HEK293T (cell line): Measurements from ENCODE around the gene CC2D1A.

Source experiments
- BHLHE40 ChIP-seq: fragments of 450-650 bp; IDR thresholded peaks from 2 replicates; pipeline ENCODE4 v1.6.1; 2016; ENCODE audit warnings: mild to moderate bottlenecking, moderate library complexity, borderline replicate concordance
- CTBP1 ChIP-seq: fragments of 450-650 bp; IDR thresholded peaks from 2 replicates; pipeline ENCODE4 v1.6.1; 2016; ENCODE audit warnings: borderline replicate concordance
- ELF4 ChIP-seq: fragments of 450-650 bp; IDR thresholded peaks from 2 replicates; pipeline ENCODE4 v1.6.1; 2017; ENCODE audit warnings: antibody characterized with exemption
- FOXK2 ChIP-seq: fragments of 450-650 bp; IDR thresholded peaks from 2 replicates; pipeline ENCODE4 v1.6.1; 2016; ENCODE audit warnings: mild to moderate bottlenecking
- FOXM1 ChIP-seq: fragments of 450-650 bp; IDR thresholded peaks from 2 replicates; pipeline ENCODE4 v1.6.1; 2017; ENCODE audit warnings: mild to moderate bottlenecking, borderline replicate concordance
- L3MBTL2 ChIP-seq: fragments of 450-650 bp; conservative IDR thresholded peaks from 2 replicates; pipeline ENCODE4 v1.6.1; 2016; ENCODE audit warnings: mild to moderate bottlenecking
- NFRKB ChIP-seq: fragments of 450-650 bp; IDR thresholded peaks from 2 replicates; pipeline ENCODE4 v1.6.1; 2016; ENCODE audit warnings: mild to moderate bottlenecking, moderate library complexity
- PKNOX1 ChIP-seq: fragments of 450-650 bp; IDR thresholded peaks from 2 replicates; pipeline ENCODE4 v1.6.1; 2016
- SP1 ChIP-seq: fragments of 450-650 bp; IDR thresholded peaks from 2 replicates; pipeline ENCODE4 v1.6.1; 2017
- SUZ12 ChIP-seq: fragments of 450-650 bp; IDR thresholded peaks from 2 replicates; pipeline ENCODE4 v1.6.1; 2016; ENCODE audit warnings: mild to moderate bottlenecking
- TARDBP ChIP-seq: fragments of 450-650 bp; IDR thresholded peaks from 2 replicates; pipeline ENCODE4 v1.6.1; 2016
- ZNF384 ChIP-seq: fragments of 450-650 bp; IDR thresholded peaks from 2 replicates; pipeline ENCODE4 v1.6.1; 2016

- TF ChIP-seq FOXM1 = no peak
- no peak for TF ChIP-seq L3MBTL2
- TF ChIP-seq CTBP1 = no peak
- TF ChIP-seq ZNF384 = no peak
- no peak for TF ChIP-seq NFRKB
- TF ChIP-seq SP1 = no peak
- TF ChIP-seq ELF4 = no peak
- TF ChIP-seq BHLHE40 = no peak
- no peak for TF ChIP-seq TARDBP
- no peak for TF ChIP-seq SUZ12
- no peak for TF ChIP-seq FOXK2
- no peak for TF ChIP-seq PKNOX1
Measured at GRCh38 chr19:13906910-13907309, 909 bp downstream of the CC2D1A start.
